Dermis microvascular lymphatic vessel endothelial cell (primary cell): Measurements from ENCODE around the gene FRK. TPM values are rescaled to one million over a fixed set of nuclear protein-coding genes. Genes with fewer than 3 reads are reported as not detected.
"Not testable (repeated sequence)": the region's sequence is repeated elsewhere in the genome, so short reads cannot be mapped to it uniquely, and the experiment has no call there.

Experiments
- DNase-seq, 2 donors: peaks; one replicate each; pipeline versions ENCODE4 v3.0.0 to v3.0.0-alpha.2; 2010; ENCODE audit warnings: low read depth in 2 of 2
- total RNA-seq: library from RNA; depleted of rRNA; stranded (reverse); fragments of >200 nt; gene quantifications from 2 replicates; pipeline ENCODE4 v1.2.1, GENCODE V29; 2014

The FRK gene
- total RNA-seq, 1 donor from 2014 or later, result under 0.01 TPM

- DNase-seq, result no peak
Measured at GRCh38 chr6:116074732-116075390, 14.2 kb upstream of the FRK start.

DNA sequence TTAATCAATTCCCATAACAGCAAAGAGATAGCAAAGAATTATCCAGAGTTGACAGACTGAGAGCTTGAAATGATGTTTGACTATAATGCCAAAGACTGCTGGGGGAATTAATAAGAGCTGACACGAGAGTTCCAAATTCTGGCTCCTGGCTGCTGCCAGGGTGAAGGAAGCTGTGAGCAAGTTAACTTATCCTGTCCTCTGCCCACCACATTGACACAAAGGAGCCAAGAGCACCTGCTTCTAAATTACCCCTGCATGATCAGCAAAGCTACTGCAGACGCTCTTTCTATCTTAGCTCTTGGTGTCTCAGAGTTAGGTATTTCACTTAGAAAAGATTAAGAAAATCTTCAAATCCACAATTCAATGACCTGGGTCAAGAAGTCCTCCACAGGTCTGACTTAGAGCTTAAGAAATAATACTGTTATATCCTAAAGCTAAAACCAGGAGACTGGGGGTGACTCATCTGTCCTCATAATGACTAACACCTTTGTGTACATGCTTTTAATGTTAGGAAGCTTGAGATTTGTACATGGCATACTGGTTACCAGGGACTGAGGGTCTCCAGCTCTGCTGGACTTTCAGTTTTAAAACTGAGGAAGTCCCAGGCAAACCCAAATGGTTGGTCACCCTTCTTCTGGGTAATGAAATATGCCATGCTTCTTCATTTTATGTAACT lies 13.2 kb upstream of the FRK start:
- peak in 1 of 2 donors; percentile 2 for DNase-seq

- peak; percentile 52 to 87 for DNase-seq
Measured at GRCh38 chr6:116072368-116072767, 11.7 kb upstream of the FRK start.

GRCh38 chr6:116070616-116071389 lies 10.1 kb upstream of the FRK start:
- no peak for DNase-seq

DNA sequence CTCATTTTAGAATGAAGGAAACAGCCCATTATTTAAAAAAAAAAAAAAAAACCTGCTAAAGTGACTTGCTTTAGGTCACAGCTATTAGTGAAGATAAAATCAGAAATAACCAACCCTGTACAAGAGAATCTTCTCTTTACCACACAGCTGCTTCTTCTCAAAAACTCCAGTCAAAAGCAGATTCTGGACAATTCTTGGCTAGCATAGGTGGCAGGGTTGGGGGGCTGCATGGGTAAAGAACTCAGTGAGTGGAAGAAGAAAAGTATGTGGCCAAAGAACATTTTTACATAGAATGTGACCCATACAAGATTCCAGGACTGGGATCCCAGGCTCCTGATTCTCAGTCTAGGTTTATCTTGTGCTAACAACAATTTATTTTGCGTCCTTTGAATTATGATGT lies 9.4 kb upstream of the FRK start:
- no peak for DNase-seq

DNA sequence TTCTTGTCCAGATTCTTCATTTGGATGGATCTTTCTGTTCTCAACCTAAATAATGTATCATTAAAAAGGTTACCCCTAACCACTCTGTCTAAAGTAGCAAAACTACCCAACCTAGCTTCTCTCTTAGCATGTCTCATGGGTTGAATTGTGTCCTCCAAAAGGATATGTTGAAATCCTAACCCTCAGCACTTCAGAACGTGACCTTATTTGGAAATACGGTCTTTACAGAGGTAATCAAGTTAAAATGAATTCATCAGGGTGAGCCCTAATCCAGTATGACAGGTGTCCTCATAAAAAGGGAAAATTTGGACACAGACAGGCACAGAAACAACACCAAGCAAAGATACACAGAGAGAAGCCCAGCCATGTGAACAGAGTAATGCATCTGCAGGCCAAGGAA lies 6.1 kb upstream of the FRK start:
- no peak for DNase-seq

- no peak for DNase-seq
Measured at GRCh38 chr6:116064666-116065065, 4.0 kb upstream of the FRK start.

DNA sequence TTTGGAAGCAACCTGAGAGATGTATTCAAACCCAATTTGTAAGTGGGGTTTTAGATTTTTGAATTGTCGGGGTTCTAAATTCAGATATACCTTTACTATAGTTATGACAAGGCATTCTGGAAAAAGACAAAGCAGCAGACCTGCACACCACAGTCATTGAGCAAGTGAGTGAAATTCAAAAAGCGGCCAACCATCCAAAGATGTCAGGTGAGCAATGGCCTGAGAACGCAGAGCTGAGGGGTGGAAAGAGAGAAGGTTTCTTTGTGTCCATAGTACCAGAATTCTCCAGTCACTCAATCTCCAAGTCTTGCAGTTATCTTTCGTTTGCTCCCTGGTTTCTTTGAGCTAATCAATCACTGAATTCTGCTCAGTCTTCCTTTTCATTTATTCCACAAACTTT lies 1.8 kb upstream of the FRK start:
- DNase-seq, result no peak

DNA sequence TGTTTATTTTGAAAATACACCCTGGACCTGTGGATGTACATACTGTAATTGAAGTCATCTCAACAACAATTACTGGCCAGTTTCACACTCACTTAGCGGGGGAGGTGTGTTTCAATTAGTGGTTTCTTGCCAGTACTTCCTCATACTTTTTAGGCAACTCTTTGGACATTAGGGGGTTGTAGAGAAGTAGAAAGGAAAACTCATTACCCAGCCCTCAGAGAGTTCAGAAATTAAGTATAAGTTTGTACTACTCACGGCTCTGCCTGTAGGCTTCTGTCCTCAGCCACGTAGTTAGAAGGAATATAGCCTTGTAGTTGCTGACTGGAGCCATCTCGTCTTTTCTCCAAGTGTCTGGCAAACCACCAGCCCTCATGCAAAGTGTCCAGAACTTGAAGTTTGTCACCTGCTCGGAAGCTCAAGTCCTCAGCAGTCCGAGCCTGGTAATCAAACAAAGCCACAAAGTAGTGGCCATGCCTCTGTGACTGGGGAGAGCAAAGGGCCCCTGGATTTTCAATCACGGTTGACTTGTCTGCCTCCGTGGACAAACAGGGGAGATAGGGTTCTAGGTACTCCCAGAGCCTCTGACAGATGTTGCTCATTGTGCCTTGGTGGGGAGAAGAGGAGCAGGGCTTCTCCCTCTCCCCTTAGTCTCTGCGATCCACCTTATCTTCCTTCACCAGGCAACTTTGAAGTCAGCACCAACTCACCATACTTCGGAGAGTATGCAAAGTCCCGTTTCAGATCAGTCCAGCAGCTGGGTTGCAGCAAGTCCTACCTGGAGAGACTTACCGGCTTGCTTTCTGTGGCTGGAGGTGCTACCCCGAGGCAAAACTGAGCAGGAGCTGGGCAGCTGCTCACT lies 749 bp downstream of the FRK start:
- DNase-seq, result no peak

DNA sequence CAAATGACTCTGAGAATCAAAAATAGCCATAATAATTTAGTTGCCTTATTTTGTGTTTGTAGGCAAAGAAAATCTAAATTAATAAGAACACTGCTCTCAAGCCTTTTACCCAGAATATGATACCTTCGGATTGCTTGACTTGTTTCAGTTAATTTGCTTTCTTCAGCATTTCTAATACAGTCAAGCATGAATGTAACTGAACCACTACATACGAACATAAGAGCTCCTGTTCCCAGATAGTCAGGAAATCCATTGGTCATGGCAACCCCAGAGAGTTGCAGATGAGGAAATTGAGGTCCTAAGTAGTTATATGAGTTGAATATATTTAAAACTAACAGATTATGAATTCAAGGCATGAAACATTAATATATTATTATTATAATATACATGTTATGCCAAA lies 2.9 kb downstream of the FRK start:
- DNase-seq, result no peak

- DNase-seq, result no peak
Measured at GRCh38 chr6:116055513-116055912, 5.2 kb downstream of the FRK start.

DNA sequence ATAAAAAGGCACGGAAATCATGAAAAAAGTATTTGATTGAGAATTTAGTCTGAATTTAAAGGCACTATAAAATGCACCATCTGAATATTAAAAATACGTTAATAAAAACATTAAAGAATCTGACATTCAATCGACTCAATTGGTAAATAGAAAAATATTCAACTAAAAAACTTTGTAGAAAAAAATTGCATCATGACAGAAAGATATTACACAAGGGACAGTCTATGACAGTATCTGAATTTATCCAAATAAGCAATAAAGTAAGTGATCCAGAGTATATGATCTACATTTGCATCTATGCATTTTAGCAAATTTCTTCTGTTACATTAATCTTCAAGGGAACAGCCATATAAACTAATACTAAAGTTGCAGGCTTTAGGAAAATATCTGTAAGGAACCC lies 9.4 kb downstream of the FRK start:
- no peak for DNase-seq

DNA sequence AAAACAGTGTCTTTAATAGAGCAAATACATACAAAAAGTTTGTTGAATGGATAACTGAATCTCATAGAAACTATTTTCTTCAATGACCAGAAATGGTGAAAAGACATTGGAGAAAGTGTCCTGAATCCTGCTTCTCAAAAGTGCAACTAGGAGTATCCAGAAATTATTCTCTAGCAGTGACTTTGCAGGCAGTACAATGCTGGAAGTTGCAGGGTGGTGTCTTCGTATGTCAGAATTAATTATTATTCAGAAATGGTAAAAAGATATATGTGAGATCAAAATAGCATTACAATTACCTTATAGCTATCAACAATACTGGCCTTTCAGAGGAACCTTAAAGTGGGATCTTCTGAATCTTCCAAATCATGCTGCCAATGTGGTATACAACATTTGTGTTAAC lies 10.0 kb downstream of the FRK start:
- no peak for DNase-seq

GRCh38 chr6:116049321-116049720 lies 11.4 kb downstream of the FRK start:
- DNase-seq, result no peak

GRCh38 chr6:116047173-116047933 lies 13.3 kb downstream of the FRK start:
- no peak for DNase-seq

- no peak for DNase-seq
Measured at GRCh38 chr6:116046737-116047136, 14.0 kb downstream of the FRK start.

GRCh38 chr6:116046272-116046671 lies 14.4 kb downstream of the FRK start:
- DNase-seq, result not testable (repeated sequence)

DNA sequence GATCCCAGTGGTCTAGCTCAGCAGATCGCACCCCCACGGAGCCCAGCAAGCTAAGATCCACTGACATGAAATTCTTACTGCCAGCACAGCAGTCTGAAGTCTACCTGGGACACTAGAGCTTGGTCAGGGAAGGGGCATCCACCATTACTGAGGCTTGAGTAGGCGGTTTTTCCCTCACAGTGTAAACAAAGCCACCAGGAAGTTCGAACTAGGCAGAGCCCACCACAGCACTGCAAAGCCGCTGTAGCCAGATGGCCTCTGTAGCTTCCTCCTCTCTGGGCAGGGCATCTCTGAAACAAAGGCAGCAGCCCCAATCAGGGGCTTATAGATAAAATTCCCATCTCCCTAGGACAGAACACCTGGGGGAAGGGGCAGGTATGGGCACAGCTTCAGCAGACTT lies 18.8 kb downstream of the FRK start:
- DNase-seq, result no peak

DNA sequence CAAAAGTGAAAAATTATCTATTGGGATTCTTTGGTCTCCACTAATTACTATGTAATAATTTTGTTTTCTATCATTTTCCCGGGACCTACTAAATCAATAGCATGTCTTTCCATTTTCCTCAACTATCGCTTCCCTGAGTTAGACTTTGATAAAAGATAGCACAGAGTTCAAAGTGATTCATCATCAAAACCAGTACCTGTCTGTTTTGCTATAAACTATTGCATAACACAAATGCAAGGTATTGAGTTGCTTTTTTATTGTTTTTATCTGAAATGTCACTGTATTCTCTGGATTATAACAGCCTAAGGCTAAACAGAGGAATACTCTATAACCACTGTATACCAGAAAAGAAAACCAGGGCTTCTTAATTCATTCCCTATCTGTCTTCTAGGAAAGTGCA lies 19.7 kb downstream of the FRK start:
- DNase-seq, result no peak

GRCh38 chr6:116036885-116037284 lies 23.8 kb downstream of the FRK start:
- DNase-seq, result no peak
